Motor neuron (in vitro differentiated cells): ENCODE data around the gene GCSAM. TPM values are rescaled to one million over a fixed set of nuclear protein-coding genes. Genes with fewer than 3 reads are reported as not detected.

Experiments used
- ATAC-seq, 8 experiments: fragments of 200-7000 bp; cut with Tn5 transposase; replicated peaks in 6 of 8; 2 replicates each; pipeline ENCODE4 v1.8.0; 2021; ENCODE audit warnings: mild to moderate bottlenecking in 8 of 8, moderate library complexity in 8 of 8
- H3K27ac ChIP-seq, 2 donors: fragments of 250-450 bp; sonication (Bioruptor Pico); 2 replicates each; pipeline ENCODE4 v1.9.0; 2021; ENCODE audit warnings: antibody characterized with exemption in 2 of 2, mild to moderate bottlenecking in 2 of 2, moderate library complexity in 1 of 2
- H3K4me1 ChIP-seq, 2 donors: fragments of 250-450 bp; sonication (Bioruptor Pico); replicated peaks in 1 of 2; 2 replicates each; pipeline ENCODE4 v1.6.1; 2021; ENCODE audit warnings: antibody characterized with exemption in 2 of 2, mild to moderate bottlenecking in 2 of 2, moderate library complexity in 1 of 2
- H3K4me3 ChIP-seq, 5 donors: fragments of 250-450 bp; sonication (Bioruptor Pico); 2 replicates each; pipeline ENCODE4 v1.9.0; 2021; ENCODE audit warnings: antibody characterized with exemption in 5 of 5, mild to moderate bottlenecking in 5 of 5, moderate library complexity in 4 of 5
- WGBS, 10 experiments: fragments of 450-650 bp; shearing (Covaris generic); methylation state at CpG; one replicate each; pipeline ENCODE4 v1.0.0; 2022; 5-methylcytosine and 5-hydroxymethylcytosine counted together
- in situ Hi-C, 9 experiments: fragments of 400-800 bp; cut with MboI; loops; one replicate each; pipeline ENCODE4 v1.15.0; 2021; ENCODE audit warnings: low sequenced_read_pairs in 9 of 9, low pct_unique_long_range_greater_than_20kb in 2 of 9; ENCODE audit not compliant: unreplicated experiment in 9 of 9
- total RNA-seq, 8 experiments: library from RNA; unstranded; fragments of 300-600 nt; gene quantifications; 2 replicates each; pipeline versions ENCODE4 v1.2.3 to v1.2.4, GENCODE V29; 2022

GCSAM gene, protein sequence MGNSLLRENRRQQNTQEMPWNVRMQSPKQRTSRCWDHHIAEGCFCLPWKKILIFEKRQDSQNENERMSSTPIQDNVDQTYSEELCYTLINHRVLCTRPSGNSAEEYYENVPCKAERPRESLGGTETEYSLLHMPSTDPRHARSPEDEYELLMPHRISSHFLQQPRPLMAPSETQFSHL
- under 1 TPM in 5 of 8 experiments, not detected in 3; 0.13 to 0.38 (median 0.36) TPM for total RNA-seq

DNA sequence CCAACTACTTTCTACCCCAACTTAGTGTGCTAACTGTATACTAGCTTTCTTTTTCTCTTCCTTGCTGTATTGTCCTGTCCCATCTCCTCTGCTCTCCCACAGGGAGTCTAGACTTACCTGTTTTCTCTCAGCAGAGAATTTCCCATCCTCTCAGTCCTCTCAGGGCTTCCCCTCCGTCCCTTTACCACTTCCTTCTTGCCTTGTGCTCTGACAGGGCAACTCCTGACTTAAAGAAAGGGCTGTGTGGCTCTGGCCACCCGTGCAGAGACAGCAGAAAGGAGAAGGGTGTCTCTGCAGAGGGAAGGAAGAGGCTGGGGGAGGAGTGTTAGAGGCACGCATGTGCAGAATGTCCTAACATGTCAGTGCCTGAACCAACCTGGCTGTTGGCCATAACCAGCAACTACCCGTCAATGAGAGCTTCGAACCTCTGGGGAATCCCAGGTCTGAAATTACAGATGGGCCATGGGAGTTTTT lies at the start of gene GCSAM:
Gene GCSAM (minus strand): TSS at position 274 of the 474 bp plus-strand sequence. CDS start 128 bp downstream, at position 146.
- no peak for ATAC-seq
- 20 to 100% (median 74%) methylated on average over 1 to 5 of the region's 5 CpGs; no CpG with 5 or more reads in 2 of the 10 experiments for WGBS, 10 experiments
- in situ Hi-C loops, result loop anchor here in 3 of 9 experiments (10.0 to 25.0 kb wide), 2 partner anchors 162 to 379 kb away; partner anchors contain the start of gene SLC9C1 (in 1 of the 3)
- Histone ChIP-seq H3K4me1 (peaks cover 0 to 16% of the 10 kb centered on the region in 2 donors), H3K27ac (no peak within 1 kb of the TSS), H3K4me3 (no peak within 1 kb of the TSS)

DNA sequence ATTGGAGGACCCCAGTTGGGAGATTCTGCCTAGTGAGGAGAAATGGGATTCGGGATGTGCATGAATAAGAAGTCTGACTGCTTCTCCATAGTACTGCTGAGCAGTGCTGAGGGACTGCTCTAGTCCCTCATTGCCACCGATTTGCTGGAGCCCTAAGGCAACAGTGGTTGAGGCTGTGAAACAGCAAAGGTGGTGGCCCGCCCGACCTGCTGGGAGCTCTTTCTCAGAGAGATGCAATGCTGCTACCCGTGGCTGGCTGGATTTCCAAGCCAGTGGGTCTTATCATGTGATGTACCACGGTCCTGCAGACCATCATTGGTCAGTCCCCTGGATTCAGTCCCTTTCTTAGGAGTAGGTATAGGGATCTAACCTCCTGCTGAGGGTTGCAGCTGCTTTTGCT lies 42.6 kb upstream of the GCSAM start:
- WGBS, 10 experiments, result 0 to 100% (median 44%) methylated on average over 1 to 3 of the region's 6 CpGs; no CpG with 5 or more reads in 4 of the 10 experiments
- no peak for ATAC-seq
- in situ Hi-C loops, result no loop called here
- H3K4me3 ChIP-seq, result no peak overlapping the region
- H3K4me1 ChIP-seq, result no peaks in the 10 kb centered on the region
- no peak overlapping the region for H3K27ac ChIP-seq

DNA sequence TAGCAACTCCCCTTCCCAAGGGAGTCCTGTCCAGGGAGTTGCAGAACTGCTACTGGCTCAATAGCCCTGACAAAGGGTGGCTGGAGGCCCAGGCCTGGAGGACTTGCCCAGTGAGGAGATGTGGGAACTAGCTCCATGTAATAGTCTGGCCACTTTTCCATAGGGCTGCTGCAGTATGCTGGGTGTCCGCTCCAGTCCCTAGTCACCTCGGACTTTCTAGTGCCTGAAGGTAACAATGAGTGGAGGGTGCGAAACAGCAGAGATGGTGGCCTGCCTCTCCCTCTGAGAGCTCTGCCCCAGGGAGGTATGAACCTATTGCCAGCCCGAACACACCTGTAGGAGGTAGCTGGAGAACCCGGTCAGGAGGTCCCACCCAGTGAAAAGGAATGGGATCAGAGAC lies 42.0 kb upstream of the GCSAM start:
- in situ Hi-C loops, result no loop called here
- no peak for ATAC-seq
- 33 to 100% (median 80%) methylated on average over 1 to 3 of the region's 5 CpGs; no CpG with 5 or more reads in 3 of the 10 experiments for WGBS, 10 experiments
- H3K4me1 ChIP-seq, result no peaks in the 10 kb centered on the region
- no peak overlapping the region for H3K4me3 ChIP-seq
- no peak overlapping the region for H3K27ac ChIP-seq

GRCh38 chr3:112171144-112171543 lies 38.1 kb upstream of the GCSAM start:
- Histone ChIP-seq H3K4me3 (no peak overlapping the region), H3K27ac (no peak overlapping the region), H3K4me1 (no peaks in the 10 kb centered on the region)
- no peak for ATAC-seq
- in situ Hi-C loops, result no loop called here
- WGBS, 10 experiments, result 50 to 100% (median 80%) methylated on average over 1 to 3 of the region's 3 CpGs; no CpG with 5 or more reads in 1 of the 10 experiments

- 50 to 100% (median 86%) methylated on average over 1 to 2 of the region's 2 CpGs; no CpG with 5 or more reads in 1 of the 10 experiments for WGBS, 10 experiments
- Histone ChIP-seq H3K27ac (no peak overlapping the region), H3K4me3 (no peak overlapping the region), H3K4me1 (no peaks in the 10 kb centered on the region)
- ATAC-seq, result no peak
- in situ Hi-C loops, result no loop called here
Measured at GRCh38 chr3:112170046-112170445, 37.0 kb upstream of the GCSAM start.

- 59 to 100% (median 92%) methylated on average over 2 of the region's 2 CpGs; no CpG with 5 or more reads in 3 of the 10 experiments for WGBS, 10 experiments
- ATAC-seq, result no peak
- Histone ChIP-seq H3K4me3 (no peak overlapping the region), H3K27ac (no peak overlapping the region), H3K4me1 (no peaks in the 10 kb centered on the region)
- in situ Hi-C loops, result no loop called here
Measured at GRCh38 chr3:112167758-112168157, 34.7 kb upstream of the GCSAM start.

- Histone ChIP-seq H3K4me3 (no peak overlapping the region), H3K27ac (no peak overlapping the region), H3K4me1 (no peaks in the 10 kb centered on the region)
- ATAC-seq, result no peak
- 100% methylated on average over 1 of the region's 1 CpG; no CpG with 5 or more reads in 9 of the 10 experiments for WGBS, 10 experiments
- in situ Hi-C loops, result loop anchor here in 3 of 9 experiments (25.0 kb wide), 1 partner anchor 363 kb away; no protein-coding TSS in a partner anchor
Measured at GRCh38 chr3:112149136-112149535, 16.1 kb upstream of the GCSAM start.

GRCh38 chr3:112143689-112144088 lies 10.6 kb upstream of the GCSAM start:
- WGBS, 10 experiments, result 60 to 100% (median 80%) methylated on average over 1 of the region's 1 CpG; no CpG with 5 or more reads in 1 of the 10 experiments
- Histone ChIP-seq H3K27ac (no peak overlapping the region), H3K4me1 (peaks cover 0 to 6% of the 10 kb centered on the region in 2 donors), H3K4me3 (no peak overlapping the region)
- in situ Hi-C loops, result loop anchor here in 3 of 9 experiments (25.0 kb wide), 1 partner anchor 369 kb away; no protein-coding TSS in a partner anchor
- ATAC-seq, result no peak

DNA sequence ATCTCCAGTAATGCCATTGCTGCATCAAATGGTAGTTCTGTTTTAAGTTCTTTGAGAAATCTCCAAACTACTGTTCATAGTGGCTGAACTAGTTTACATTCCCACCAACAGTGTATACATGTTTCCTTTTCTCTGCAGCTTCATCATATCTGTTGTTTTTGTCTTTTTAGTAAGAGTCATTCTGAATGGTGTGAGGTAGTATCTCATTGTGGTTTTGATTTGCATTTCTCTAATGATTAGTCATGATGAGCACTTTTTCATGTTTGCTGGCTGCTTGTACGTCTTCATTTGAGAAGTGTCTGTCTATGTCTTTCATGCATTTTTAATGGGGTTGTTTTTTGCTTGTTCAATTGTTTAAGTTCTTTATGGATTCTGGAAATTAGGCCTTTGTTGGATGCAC lies 10.2 kb upstream of the GCSAM start:
- Histone ChIP-seq H3K4me1 (peaks cover 0 to 6% of the 10 kb centered on the region in 2 donors), H3K4me3 (no peak overlapping the region), H3K27ac (no peak overlapping the region)
- WGBS, 10 experiments, result 0 to 100% (median 71%) methylated on average over 1 of the region's 1 CpG; no CpG with 5 or more reads in 3 of the 10 experiments
- in situ Hi-C loops, result loop anchor here in 3 of 9 experiments (25.0 kb wide), 1 partner anchor 369 kb away; no protein-coding TSS in a partner anchor
- ATAC-seq, result no peak

DNA sequence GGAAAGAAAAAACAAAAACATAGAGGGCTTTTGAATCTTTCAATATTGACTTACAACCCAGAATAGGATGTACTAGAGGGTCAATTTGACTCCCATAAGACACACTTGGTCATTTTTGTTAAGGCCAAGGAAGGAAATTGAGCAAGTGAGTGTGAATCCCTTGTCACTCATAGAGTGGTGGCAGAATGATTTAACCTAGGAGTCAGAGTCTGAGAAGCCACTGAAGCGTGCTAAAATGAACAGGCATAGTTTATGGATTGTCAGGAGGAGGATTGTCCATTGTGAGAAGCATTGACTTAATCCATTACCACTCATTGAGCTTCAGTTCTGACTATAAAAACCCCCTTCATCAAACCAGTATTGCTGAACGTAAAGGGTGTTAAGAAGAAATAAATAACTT lies 8.2 kb upstream of the GCSAM start:
- in situ Hi-C loops, result loop anchor here in 3 of 9 experiments (25.0 kb wide), 1 partner anchor 371 kb away; no protein-coding TSS in a partner anchor
- Histone ChIP-seq H3K4me3 (no peak overlapping the region), H3K27ac (no peak overlapping the region), H3K4me1 (peaks cover 0 to 17% of the 10 kb centered on the region in 2 donors)
- peak in 3 of 8 experiments; percentile 63 to 69 (median 69) for ATAC-seq
- WGBS, 10 experiments, result 17 to 82% (median 56%) methylated on average over 1 to 2 of the region's 2 CpGs; no CpG with 5 or more reads in 2 of the 10 experiments

GRCh38 chr3:112140584-112140983 lies 7.5 kb upstream of the GCSAM start:
- no peak overlapping the region for H3K27ac ChIP-seq
- ATAC-seq, result no peak
- in situ Hi-C loops, result loop anchor here in 3 of 9 experiments (25.0 kb wide), 1 partner anchor 372 kb away; no protein-coding TSS in a partner anchor
- WGBS, 10 experiments, result 30 to 100% (median 88%) methylated on average over 1 of the region's 1 CpG
- peaks cover 0 to 17% of the 10 kb centered on the region in 2 donors for H3K4me1 ChIP-seq
- H3K4me3 ChIP-seq, result no peak overlapping the region

DNA sequence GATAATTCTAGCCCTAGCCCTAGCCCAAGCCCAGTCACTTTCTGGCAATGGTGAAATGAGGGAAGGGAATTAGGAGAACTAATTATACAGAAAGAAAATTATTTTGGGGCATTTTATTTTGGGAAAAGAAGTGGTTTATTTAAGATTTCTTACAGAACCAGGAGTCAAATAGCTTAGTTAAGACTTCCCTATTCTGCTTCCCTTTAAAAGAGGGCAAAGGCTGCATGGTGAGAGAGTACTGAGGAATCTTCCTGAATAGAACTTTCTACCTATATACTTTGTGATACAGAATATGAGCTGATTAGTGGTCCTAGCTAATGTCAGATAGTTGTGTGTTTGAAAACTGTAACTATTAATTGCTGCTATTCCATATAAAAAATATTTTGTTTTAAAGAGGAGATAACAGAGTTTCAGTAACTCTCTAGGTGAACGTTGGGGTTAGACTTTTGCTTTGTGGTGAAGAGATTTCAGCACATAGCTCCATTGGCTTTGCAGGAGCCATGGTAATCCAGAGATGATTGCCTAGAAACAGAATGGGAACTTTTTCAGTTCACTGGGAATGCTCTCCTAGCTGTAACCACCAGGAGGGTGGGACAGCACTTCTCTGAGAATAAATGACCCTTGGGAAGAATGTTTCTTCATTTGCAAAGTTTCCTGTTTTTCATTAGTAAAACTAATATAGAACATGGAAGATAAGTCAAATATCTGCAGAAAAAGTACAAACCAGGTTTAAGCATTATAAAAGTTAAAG lies 5.3 kb upstream of the GCSAM start:
- ATAC-seq, result peak in 1 of 8 experiments; percentile 85
- H3K4me3 ChIP-seq, result no peak overlapping the region
- 38 to 67% (median 41%) methylated on average over 1 of the region's 1 CpG; no CpG with 5 or more reads in 6 of the 10 experiments for WGBS, 10 experiments
- no peak overlapping the region for H3K27ac ChIP-seq
- peaks cover 0 to 17% of the 10 kb centered on the region in 2 donors for H3K4me1 ChIP-seq
- in situ Hi-C loops, result loop anchor here in 3 of 9 experiments (10.0 to 25.0 kb wide), 2 partner anchors 156 to 374 kb away; partner anchors contain the start of gene SLC9C1 (in 1 of the 3)
